ENCODE data around the gene HNRNPLL.

HNRNPLL gene

GRCh38 chr2:38597115-38597514, 5.6 kb downstream of the HNRNPLL start:
- no peak for DNase-seq (ENCODE audit: low read depth)
- H3K4me3 ChIP-seq (ENCODE audit: control insufficient read depth, low read depth, low read length): no peak overlapping the region
- TF ChIP-seq CTCF (conservative IDR thresholded peaks at IDR 0.05; ENCODE audit: control insufficient read depth, insufficient read depth, low read depth, low read length): no peak

GRCh38 chr2:38596229-38596628, 6.5 kb downstream of the HNRNPLL start:
- H3K4me3 ChIP-seq (ENCODE audit: control insufficient read depth, low read depth, low read length): no peak overlapping the region
- TF ChIP-seq CTCF (conservative IDR thresholded peaks at IDR 0.05; ENCODE audit: control insufficient read depth, insufficient read depth, low read depth, low read length): no peak
- DNase-seq (ENCODE audit: low read depth): no peak

GRCh38 chr2:38592951-38593350, 9.8 kb downstream of the HNRNPLL start:
- TF ChIP-seq CTCF (conservative IDR thresholded peaks at IDR 0.05; ENCODE audit: control insufficient read depth, insufficient read depth, low read depth, low read length): no peak
- H3K4me3 ChIP-seq (ENCODE audit: control insufficient read depth, low read depth, low read length): no peak overlapping the region
- DNase-seq (ENCODE audit: low read depth): peak; percentile 49

- no peak overlapping the region for H3K4me3 ChIP-seq (ENCODE audit: control insufficient read depth, low read depth, low read length)
- no peak for DNase-seq (ENCODE audit: low read depth)
- TF ChIP-seq CTCF (conservative IDR thresholded peaks at IDR 0.05; ENCODE audit: control insufficient read depth, insufficient read depth, low read depth, low read length): no peak
These were observed 11.6 kb downstream of the HNRNPLL start for GRCh38 chr2:38591152-38591551.

GRCh38 chr2:38590053-38590452, 12.7 kb downstream of the HNRNPLL start:
- no peak overlapping the region for H3K4me3 ChIP-seq (ENCODE audit: control insufficient read depth, low read depth, low read length)
- peak; percentile 35 for TF ChIP-seq CTCF (conservative IDR thresholded peaks at IDR 0.05; ENCODE audit: control insufficient read depth, insufficient read depth, low read depth, low read length)
- DNase-seq (ENCODE audit: low read depth): no peak

GRCh38 chr2:38586931-38587330, 15.8 kb downstream of the HNRNPLL start:
- DNase-seq (ENCODE audit: low read depth): peak; percentile 38
- TF ChIP-seq CTCF (conservative IDR thresholded peaks at IDR 0.05; ENCODE audit: control insufficient read depth, insufficient read depth, low read depth, low read length): no peak
- H3K4me3 ChIP-seq (ENCODE audit: control insufficient read depth, low read depth, low read length): no peak overlapping the region

GRCh38 chr2:38584881-38585280, 17.8 kb downstream of the HNRNPLL start:
- H3K4me3 ChIP-seq (ENCODE audit: control insufficient read depth, low read depth, low read length): no peak overlapping the region
- TF ChIP-seq CTCF (conservative IDR thresholded peaks at IDR 0.05; ENCODE audit: control insufficient read depth, insufficient read depth, low read depth, low read length): no peak
- DNase-seq (ENCODE audit: low read depth): no peak

All from fibroblast of mammary gland (primary cell).